Superior temporal gyrus (tissue), 1 donor: ENCODE measurements around the gene USP54.

Experiments used
- DNase-seq: peaks from one replicate; pipeline ENCODE4 v3.0.0-alpha.2; 2016; ENCODE audit errors: extremely low spot score

USP54 gene

GRCh38 chr10:73465978-73466726, 125.0 kb downstream of the USP54 start:
- DNase-seq, result no peak

GRCh38 chr10:73460897-73461296, 130.2 kb downstream of the USP54 start:
- DNase-seq, result no peak

GRCh38 chr10:73459683-73460314, 131.3 kb downstream of the USP54 start:
- no peak for DNase-seq

GRCh38 chr10:73456187-73456890, 134.8 kb downstream of the USP54 start:
- DNase-seq, result no peak

GRCh38 chr10:73449113-73449512, 142.0 kb downstream of the USP54 start:
- no peak for DNase-seq

GRCh38 chr10:73448384-73448783, 142.8 kb downstream of the USP54 start:
- no peak for DNase-seq
